Brain pericyte (primary cell): ENCODE results near the gene GMEB1.
"Not testable (repeated sequence)": the region's sequence is repeated elsewhere in the genome, so short reads cannot be mapped to it uniquely, and the experiment has no call there.

Experiments used
- DNase-seq: peaks from one replicate; pipeline ENCODE4 v3.0.0-alpha.2; 2012; ENCODE audit warnings: low read depth, low spot score

GMEB1 gene

GRCh38 chr1:28668191-28668955 is at the start of gene GMEB1:
Gene GMEB1 (plus strand): TSS chr1:28668784. CDS start chr1:28683613, 14,829 bp downstream.
- DNase-seq = peak; percentile 25

- DNase-seq = no peak
Observed at GRCh38 chr1:28631713-28632112, 36.9 kb upstream of the GMEB1 start.

GRCh38 chr1:28632560-28632959 is 36.0 kb upstream of the GMEB1 start:
- DNase-seq = no peak

GRCh38 chr1:28640766-28641165 is 27.8 kb upstream of the GMEB1 start:
- DNase-seq = no peak

GRCh38 chr1:28642056-28642846 is 26.3 kb upstream of the GMEB1 start:
- DNase-seq = no peak

GRCh38 chr1:28642847-28643635 is 25.5 kb upstream of the GMEB1 start, which contains the start of gene TAF12:
Gene TAF12 (minus strand): TSS chr1:28643067. CDS start chr1:28622081, 20,986 bp downstream.
- peak; percentile 91 for DNase-seq

- no peak for DNase-seq
Observed at GRCh38 chr1:28644494-28644893, 24.1 kb upstream of the GMEB1 start.

- DNase-seq = not testable (repeated sequence)
Observed at GRCh38 chr1:28645406-28645805, 23.2 kb upstream of the GMEB1 start.

GRCh38 chr1:28646040-28646439 is 22.5 kb upstream of the GMEB1 start:
- no peak for DNase-seq

GRCh38 chr1:28648008-28648473 is 20.5 kb upstream of the GMEB1 start:
- no peak for DNase-seq

GRCh38 chr1:28648474-28649198 is 19.9 kb upstream of the GMEB1 start, which contains the start of gene RNU11:
Gene RNU11 (plus strand): TSS chr1:28648600.
- peak; percentile 90 for DNase-seq

- not testable (repeated sequence) for DNase-seq
Observed at GRCh38 chr1:28653063-28653462, 15.5 kb upstream of the GMEB1 start.

GRCh38 chr1:28653870-28654269 is 14.7 kb upstream of the GMEB1 start:
- DNase-seq = not testable (repeated sequence)

- DNase-seq = not testable (repeated sequence)
Observed at GRCh38 chr1:28655448-28656311, 12.9 kb upstream of the GMEB1 start.

GRCh38 chr1:28656335-28656734 is 12.2 kb upstream of the GMEB1 start:
- DNase-seq = no peak

GRCh38 chr1:28663871-28664470 is 4.6 kb upstream of the GMEB1 start:
- no peak for DNase-seq

- DNase-seq = no peak
Observed at GRCh38 chr1:28666806-28667205, 1.8 kb upstream of the GMEB1 start.

- DNase-seq = no peak
Observed at GRCh38 chr1:28668956-28669723, 556 bp downstream of the GMEB1 start.

- no peak for DNase-seq
Observed at GRCh38 chr1:28671254-28671780, 2.7 kb downstream of the GMEB1 start.
